ENCODE measurements around the gene ETDC. TPM values are rescaled to one million over a fixed set of nuclear protein-coding genes. Genes with fewer than 3 reads are reported as not detected.

Gene ETDC
- total and polyA plus RNA-seq, 2 of the 4 experiments (the other 2 are of a cell fraction), result not detected

DNA sequence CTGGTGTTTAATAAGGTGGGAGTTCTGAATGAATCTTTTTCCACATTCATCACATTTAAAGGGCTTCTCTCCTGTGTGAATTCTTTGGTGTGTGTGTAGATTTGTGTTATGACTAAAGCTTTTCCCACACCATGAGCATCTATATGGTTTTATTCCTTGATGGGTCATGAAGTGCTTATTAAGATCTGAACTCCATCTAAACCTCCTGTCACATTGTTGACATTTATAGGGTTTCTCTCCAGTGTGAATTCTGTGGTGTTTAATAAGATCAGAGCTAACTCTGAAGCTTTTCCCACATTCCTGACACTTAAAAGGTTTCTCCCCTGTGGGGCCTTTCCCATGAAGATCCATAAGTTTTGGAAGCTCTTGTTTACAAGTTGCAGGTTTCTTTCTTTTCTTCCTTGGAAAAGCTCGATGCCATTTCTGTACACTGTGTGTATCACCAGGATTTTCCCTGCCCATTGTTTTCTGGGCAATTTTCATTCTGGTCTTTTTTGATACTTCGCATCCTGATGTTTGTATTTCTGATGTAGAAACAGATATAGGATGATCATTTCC is 21.9 kb upstream of the ETDC start:
- no peak overlapping the region for H3K27ac ChIP-seq (ENCODE audit: insufficient read depth, low read length)
- H2AK5ac ChIP-seq (ENCODE audit: low read depth, low read length), result no peak overlapping the region
- H3K27me3 ChIP-seq (ENCODE audit: control insufficient read depth, insufficient read depth, low read length), result no peaks in the 10 kb centered on the region
- no peak overlapping the region for H3K4me2 ChIP-seq (ENCODE audit: low read depth, low read length)
- no peak overlapping the region for H4K8ac ChIP-seq (ENCODE audit: low read depth in 2 of 2, low read length in 2 of 2)
- TF ChIP-seq RAD21 (IDR thresholded peaks at IDR 0.05; ENCODE audit: low read length), result no peak
- no peak for TF ChIP-seq NFE2L2 (IDR thresholded peaks at IDR 0.05; ENCODE audit: low read depth, low read length)
- no peak for TF ChIP-seq MXI1 (IDR thresholded peaks at IDR 0.05; ENCODE audit: borderline replicate concordance, low read depth, low read length)
- no peak for TF ChIP-seq POLR2A (IDR thresholded peaks at IDR 0.05; ENCODE audit: low read depth, low read length)
- H3K9me1 ChIP-seq (ENCODE audit: insufficient read depth, low read length), result no peaks in the 10 kb centered on the region
- H3K9me3 ChIP-seq (ENCODE audit: control insufficient read depth, insufficient read depth, low read length), result peaks cover 29% of the 10 kb centered on the region
- no peak overlapping the region for H2BK120ac ChIP-seq (ENCODE audit: low read depth, low read length)
- H3K14ac ChIP-seq (replicated peaks; ENCODE audit: low read depth, low read length), result no peak overlapping the region
- H2AK9ac ChIP-seq (replicated peaks; ENCODE audit: low read depth, low read length, poor library complexity), result no peak overlapping the region
- no TSS peak for BruUV-seq (replicated peaks)
- no peak overlapping the region for H4K91ac ChIP-seq (ENCODE audit: insufficient read depth, low read depth, low read length)
- no peak overlapping the region for H2BK20ac ChIP-seq (ENCODE audit: low read depth, low read length)
- H3K79me1 ChIP-seq (ENCODE audit: low read depth in 1 of 2, low read length in 2 of 2), result no peaks in the 10 kb centered on the region
- H2AFZ ChIP-seq (replicated peaks; ENCODE audit: low read length, poor library complexity), result no peak overlapping the region
- H3K4ac ChIP-seq (ENCODE audit: low read depth, low read length), result no peak overlapping the region
- no peak for ATAC-seq (ENCODE audit: low read depth)
- no peak overlapping the region for H2BK15ac ChIP-seq (ENCODE audit: low read depth, low read length)
- intact Hi-C loops (cut with micrococcal nuclease), result no loop called here
- H3K18ac ChIP-seq (ENCODE audit: low read depth, low read length), result no peak overlapping the region
- H3K23ac ChIP-seq (ENCODE audit: low read depth, low read length), result no peak overlapping the region
- no peak overlapping the region for H2BK5ac ChIP-seq (ENCODE audit: low read depth, low read length, poor library complexity, severe bottlenecking)
- no peak for DNase-seq
- POLR2A ChIA-PET (ENCODE audit: unreplicated experiment), result no interaction called here
- no peaks in the 10 kb centered on the region for H4K20me1 ChIP-seq (ENCODE audit: insufficient read depth, low read length)
- H3K36me3 ChIP-seq (ENCODE audit: control insufficient read depth, insufficient read depth, low read length), result no peaks in the 10 kb centered on the region
- H3K56ac ChIP-seq (ENCODE audit: extremely low read depth, insufficient read depth, low read length), result no peak overlapping the region
- no peak overlapping the region for H4K5ac ChIP-seq (ENCODE audit: low read depth, low read length)
- WGBS, 2 experiments (ENCODE audit: extremely low coverage in 2 of 2, insufficient read length in 1 of 2), result no CpG with 5 or more reads among the region's 2 CpGs
- no peak overlapping the region for H3K4me3 ChIP-seq (ENCODE audit: insufficient read depth, low read depth, low read length)
- in situ Hi-C loops (cut with MboI; ENCODE audit: low sequenced_read_pairs), result loop anchor here (10.0 kb wide), 1 partner anchor 93 kb away; no protein-coding TSS in a partner anchor
- no peak overlapping the region for H3K9ac ChIP-seq (ENCODE audit: low read depth, low read length)
- H3K4me1 ChIP-seq (ENCODE audit: control insufficient read depth, insufficient read depth, low read length), result no peaks in the 10 kb centered on the region
- CTCF ChIA-PET, result interaction anchor here (0.7 kb wide), 1 partner anchor 8 kb away, joined by 3 read pairs; no protein-coding TSS in a partner anchor
- dilution Hi-C loops (cut with HindIII; ENCODE audit: low sequenced_read_pairs, unreplicated experiment), result no loop called here
